Heart right ventricle (tissue), 16 donors: ENCODE data around the gene HBP1. TPM values are rescaled to one million over a fixed set of nuclear protein-coding genes. Genes with fewer than 3 reads are reported as not detected.
"Not testable (repeated sequence)": the region's sequence is repeated elsewhere in the genome, so short reads cannot be mapped to it uniquely, and the experiment has no call there.

Source experiments
- ATAC-seq, 8 donors: fragments of 200-7000 bp; cut with Tn5 transposase; one replicate each; pipeline ENCODE4 v1.9.1; 2020; ENCODE audit warnings: mild to moderate bottlenecking in 8 of 8, moderate library complexity in 8 of 8, moderate number of reproducible peaks in 1 of 8
- DNase-seq, 2 donors: peaks; one replicate each; pipeline ENCODE4 v3.0.0-alpha.2; 2020
- H3K27ac ChIP-seq, 10 donors: fragments of 200-600 bp; sonication (generic) in 2 of 10; one replicate each; pipeline versions ENCODE4 v1.5.0 to v1.8.0; 2020 to 2022; ENCODE audit warnings: mild to moderate bottlenecking in 3 of 10
- H3K27me3 ChIP-seq, 7 donors: fragments of 200-600 bp; one replicate each; pipeline ENCODE4 v1.8.0; 2021 to 2022; ENCODE audit warnings: mild to moderate bottlenecking in 2 of 7
- H3K36me3 ChIP-seq, 9 donors: fragments of 200-600 bp; sonication (generic) in 1 of 9; one replicate each; pipeline versions ENCODE4 v1.5.0 to v1.8.0; 2020 to 2022; ENCODE audit warnings: mild to moderate bottlenecking in 2 of 9
- H3K4me1 ChIP-seq, 9 donors: fragments of 200-600 bp; sonication (generic) in 1 of 9; one replicate each; pipeline versions ENCODE4 v1.5.0 to v1.8.0; 2020 to 2022; ENCODE audit warnings: mild to moderate bottlenecking in 4 of 9
- H3K4me3 ChIP-seq, 10 donors: fragments of 200-600 bp; sonication (generic) in 2 of 10; one replicate each; pipeline versions ENCODE4 v1.5.0 to v1.8.0; 2020 to 2022; ENCODE audit warnings: mild to moderate bottlenecking in 7 of 10, moderate library complexity in 2 of 10
- H3K9me3 ChIP-seq, 11 donors: fragments of 200-600 bp in 10 of 11; sonication (generic) in 2 of 11; one replicate each; pipeline versions ENCODE4 v1.5.0 to v1.8.0; 2013 to 2022; ENCODE audit warnings: mild to moderate bottlenecking in 2 of 11, control low read depth in 1 of 11, moderate library complexity in 1 of 11
- WGBS, 2 donors: extraction: QIAGEN DNeasy Blood & Tissue Kit; methylation state at CpG; one replicate each; pipeline ENCODE4 v1.1.7; 2013; ENCODE audit warnings: inconsistent platforms in 1 of 2; 5-methylcytosine and 5-hydroxymethylcytosine counted together
- intact Hi-C, 10 donors: fragments of 100-400 bp; cut with DNase I; formaldehyde crosslinking; loops; one replicate each; pipeline versions ENCODE4 v1.11.1 to v1.14.2; 2022
- polyA plus RNA-seq, 2 donors: library from polyadenylated mRNA; stranded (reverse); fragments of 200-250 nt; gene quantifications; one replicate each; pipeline ENCODE4 v1.2.3, GENCODE V29; 2013
- total RNA-seq, 10 donors: library from RNA; stranded (reverse); fragmentation: NEBNext Ultra II Directional in 3 of 10; extraction: Animal tissue kit (Norgen Biotek cat#: 25700) in 3 of 10; gene quantifications; one replicate each; pipeline versions ENCODE4 v1.2.1 to v1.2.4, GENCODE V29; 2021 to 2023
- TF ChIP-seq, protein P1 (sequence below), 9 donors: fragments of 200-600 bp; sonication (generic) in 2 of 9; IDR thresholded peaks; one replicate each; pipeline versions ENCODE4 v1.5.0 to v1.8.0; 2021 to 2022; ENCODE audit warnings: antibody characterized with exemption in 9 of 9, mild to moderate bottlenecking in 5 of 9, moderate library complexity in 1 of 9
- donor health status: Arrhythmogenic right ventricular cardiomyopathy.
- donor health status: ischemic (EF 13 %, LVEDD 7.1; RV severe dilation, severe dysfunction).
- donor health status: healthy with polysubstance abuse.
- donor health status: DM: no; HTN: yes; CAD: no.
- donor health status: DM: no; HTN: no; CAD: no.
- donor health status: ischemic (EF 25% LVEDD 6.9; RV normal size, moderate dysfunction).
- donor health status: ischemic (EF 25% LVEDD 5.7; RV mildly dilated, moderate dysfunction).
- donor health status: healthy.
- donor health status: DM: yes; HTN: yes; CAD: no.
- donor health status: Ischemic cardiomyopathy.
- donor health status: ischemic (EF 35%, LVEDD 5.7; RV mildly dilated, moderate dysfunction).
- donor health status: nonischemic (EF 11% LVEDD 7.7; RV severe dilation, severe dysfunction).
- donor health status: DM: yes; HTN: yes; CAD: no.
- donor health status: PGD.
- donor health status: ischemic (EF 29% LVEDD 5.4; RV normal size, mild dysfunction).
- donor health status: nonischemic (EF 23%, LVEDD 6.1; RV moderate dilation, normal function).

HBP1 gene
- total and polyA plus RNA-seq, 12 donors, result 21.4 to 80.3 (median 60.3) TPM

DNA sequence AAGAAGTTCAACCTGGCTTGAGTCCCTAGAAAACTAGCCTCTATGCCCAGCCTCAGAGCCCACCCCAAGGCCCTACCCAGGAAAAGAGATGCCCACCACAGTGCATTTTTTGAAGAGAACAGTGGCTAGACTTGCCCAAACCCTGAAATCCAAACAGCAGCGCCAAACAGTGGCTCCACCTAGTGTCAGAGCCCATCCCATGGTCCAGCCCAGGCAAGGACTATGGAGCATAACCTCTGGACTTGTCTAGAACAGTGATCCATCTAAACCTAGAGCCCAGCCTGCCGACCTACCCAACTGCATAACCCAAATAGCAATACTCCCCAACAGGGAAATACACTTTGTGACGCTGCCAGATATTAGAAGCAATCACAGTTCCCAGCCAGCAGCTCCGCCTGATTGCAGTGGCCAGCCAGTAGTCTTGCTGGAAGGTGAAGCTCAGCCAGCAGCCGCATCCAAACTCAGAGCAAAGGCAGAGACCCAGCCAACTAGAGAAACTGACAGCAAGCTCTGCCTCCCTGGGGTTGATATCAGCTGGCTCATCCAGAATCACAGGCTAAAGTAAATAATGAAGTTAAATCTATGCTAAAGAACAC is 44.5 kb downstream of the HBP1 start:
- Histone ChIP-seq H3K27me3 (no peaks in the 10 kb centered on the region), H3K9me3 (peaks cover 0 to 31% (median 4%) of the 10 kb centered on the region in 11 donors), H3K4me3 (no peak overlapping the region), H3K36me3 (peaks cover 0 to 23% (median 10%) of the 10 kb centered on the region in 9 donors), H3K4me1 (peaks cover 0 to 20% (median 6%) of the 10 kb centered on the region in 9 donors), H3K27ac (peak overlapping the region in 6 of 10 donors; percentile 6 to 45 (median 40))
- ATAC-seq, result peak; percentile 61 to 86 (median 74)
- WGBS, 2 donors, result 62% methylated on average over 5 of the region's 5 CpGs
- TF ChIP-seq, protein P1, sequence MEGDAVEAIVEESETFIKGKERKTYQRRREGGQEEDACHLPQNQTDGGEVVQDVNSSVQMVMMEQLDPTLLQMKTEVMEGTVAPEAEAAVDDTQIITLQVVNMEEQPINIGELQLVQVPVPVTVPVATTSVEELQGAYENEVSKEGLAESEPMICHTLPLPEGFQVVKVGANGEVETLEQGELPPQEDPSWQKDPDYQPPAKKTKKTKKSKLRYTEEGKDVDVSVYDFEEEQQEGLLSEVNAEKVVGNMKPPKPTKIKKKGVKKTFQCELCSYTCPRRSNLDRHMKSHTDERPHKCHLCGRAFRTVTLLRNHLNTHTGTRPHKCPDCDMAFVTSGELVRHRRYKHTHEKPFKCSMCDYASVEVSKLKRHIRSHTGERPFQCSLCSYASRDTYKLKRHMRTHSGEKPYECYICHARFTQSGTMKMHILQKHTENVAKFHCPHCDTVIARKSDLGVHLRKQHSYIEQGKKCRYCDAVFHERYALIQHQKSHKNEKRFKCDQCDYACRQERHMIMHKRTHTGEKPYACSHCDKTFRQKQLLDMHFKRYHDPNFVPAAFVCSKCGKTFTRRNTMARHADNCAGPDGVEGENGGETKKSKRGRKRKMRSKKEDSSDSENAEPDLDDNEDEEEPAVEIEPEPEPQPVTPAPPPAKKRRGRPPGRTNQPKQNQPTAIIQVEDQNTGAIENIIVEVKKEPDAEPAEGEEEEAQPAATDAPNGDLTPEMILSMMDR (IDR thresholded peaks at IDR 0.05), result peak in 1 of 9 donors; percentile 14
- intact Hi-C loops, result loop anchor here in 2 of 10 donors (10.0 kb wide), 2 partner anchors 72 to 252 kb away; no protein-coding TSS in a partner anchor
- DNase-seq, result peak; percentile 33 to 55

DNA sequence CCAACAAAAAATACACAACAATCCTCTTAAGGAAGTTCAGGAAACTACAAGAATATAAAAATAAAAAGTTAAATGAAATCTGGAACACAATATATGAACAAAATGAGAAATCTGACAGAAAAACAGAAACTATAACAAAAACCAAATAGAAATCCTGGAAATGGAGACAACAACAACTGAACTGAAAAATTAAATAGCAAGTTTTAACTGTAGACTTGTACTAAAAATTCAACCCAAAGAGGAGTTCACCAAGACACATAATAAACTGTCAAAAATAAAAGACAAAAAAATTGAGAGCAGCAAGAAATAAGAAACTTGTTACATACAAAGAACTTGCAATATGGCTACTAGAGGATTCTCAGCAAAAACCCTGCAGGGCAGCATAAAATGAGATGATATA is 45.1 kb downstream of the HBP1 start:
- no peak for ATAC-seq
- Histone ChIP-seq H3K27ac (peak overlapping the region in 3 of 10 donors; percentile 6 to 45 (median 45)), H3K4me3 (no peak overlapping the region), H3K4me1 (peaks cover 0 to 17% (median 3%) of the 10 kb centered on the region in 9 donors), H3K9me3 (peaks cover 0 to 31% (median 4%) of the 10 kb centered on the region in 11 donors), H3K27me3 (no peaks in the 10 kb centered on the region), H3K36me3 (peaks cover 0 to 21% (median 10%) of the 10 kb centered on the region in 9 donors)
- no peak for DNase-seq
- TF ChIP-seq, protein P1 (IDR thresholded peaks at IDR 0.05), result no peak
- intact Hi-C loops, result loop anchor here in 2 of 10 donors (10.0 kb wide), 2 partner anchors 71 to 251 kb away; no protein-coding TSS in a partner anchor

DNA sequence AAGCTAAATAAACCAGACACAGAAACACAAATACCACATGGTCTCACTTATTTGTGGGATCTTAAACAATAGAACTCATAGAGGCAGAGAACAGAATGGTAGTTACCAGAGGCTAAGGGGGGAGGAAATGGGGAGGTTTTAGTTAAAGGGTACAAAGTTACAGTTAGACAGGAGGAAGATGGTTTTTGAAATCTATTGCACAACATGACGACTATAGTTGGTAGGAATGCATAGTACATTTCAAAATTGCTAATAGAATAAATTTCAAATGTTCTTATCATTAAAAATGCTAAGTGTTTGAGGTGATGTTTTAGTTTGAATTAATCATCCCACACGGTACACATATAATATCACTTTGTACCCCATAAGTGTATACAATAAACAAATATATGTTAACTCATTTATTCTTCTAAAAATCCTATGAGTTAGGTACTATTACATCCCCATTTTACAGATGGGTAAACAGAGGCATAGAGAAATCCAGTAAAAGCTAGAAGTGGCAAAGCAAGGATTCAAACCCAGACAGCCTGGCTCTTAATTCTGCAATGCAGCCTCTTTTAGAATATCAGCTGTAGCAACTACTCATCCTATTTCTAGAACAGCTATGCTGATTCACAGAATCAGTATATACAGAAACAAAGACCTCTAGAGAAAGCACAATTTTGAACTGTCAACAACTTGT is 50.9 kb downstream of the HBP1 start:
- TF ChIP-seq, protein P1 (IDR thresholded peaks at IDR 0.05), result no peak
- Histone ChIP-seq H3K27ac (peak overlapping the region; percentile 14 to 87 (median 76)), H3K27me3 (no peaks in the 10 kb centered on the region), H3K9me3 (peaks cover 0 to 17% (median 2%) of the 10 kb centered on the region in 11 donors), H3K36me3 (peaks cover 0 to 14% (median 0%) of the 10 kb centered on the region in 9 donors), H3K4me3 (no peak overlapping the region), H3K4me1 (peaks cover 0 to 35% (median 12%) of the 10 kb centered on the region in 9 donors)
- DNase-seq, result no peak
- 89 to 90% methylated on average over 2 of the region's 2 CpGs for WGBS, 2 donors
- intact Hi-C loops, result loop anchor here in 6 of 10 donors (5.0 to 10.0 kb wide), 4 partner anchors 63 to 245 kb away; no protein-coding TSS in a partner anchor
- no peak for ATAC-seq

DNA sequence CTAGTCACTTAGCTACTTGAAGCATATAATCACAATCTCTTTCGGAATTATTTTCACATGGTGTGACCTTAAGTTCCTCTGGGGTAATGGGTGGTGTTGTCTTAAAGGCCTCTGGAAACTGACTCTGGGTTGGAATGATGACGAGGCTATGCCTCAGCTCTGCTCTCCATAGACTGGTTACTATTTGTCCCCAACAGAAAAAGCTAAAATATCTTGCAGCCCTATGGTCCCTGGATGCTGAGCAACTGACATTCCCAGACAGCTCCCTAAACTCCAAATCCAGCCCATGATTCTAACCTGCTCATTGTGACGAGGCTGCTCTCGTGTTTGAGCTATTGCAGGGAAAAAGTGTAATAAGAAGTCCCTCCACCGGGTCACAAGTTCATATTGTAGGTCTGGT is 51.6 kb downstream of the HBP1 start:
- WGBS, 2 donors, result 52 to 62% methylated on average over 5 of the region's 5 CpGs
- Histone ChIP-seq H3K4me3 (no peak overlapping the region), H3K27ac (peak overlapping the region; percentile 14 to 87 (median 76)), H3K27me3 (no peaks in the 10 kb centered on the region), H3K4me1 (peaks cover 0 to 38% (median 12%) of the 10 kb centered on the region in 9 donors), H3K9me3 (peaks cover 0 to 10% (median 0%) of the 10 kb centered on the region in 11 donors), H3K36me3 (peaks cover 0 to 21% (median 0%) of the 10 kb centered on the region in 9 donors)
- ATAC-seq, result peak; percentile 67 to 91 (median 88)
- intact Hi-C loops, result loop anchor here in 4 of 10 donors (5.0 to 10.0 kb wide), 3 partner anchors 62 to 67 kb away; no protein-coding TSS in a partner anchor
- peak in 1 of 2 donors; percentile 44 for DNase-seq
- TF ChIP-seq, protein P1 (IDR thresholded peaks at IDR 0.05), result no peak

DNA sequence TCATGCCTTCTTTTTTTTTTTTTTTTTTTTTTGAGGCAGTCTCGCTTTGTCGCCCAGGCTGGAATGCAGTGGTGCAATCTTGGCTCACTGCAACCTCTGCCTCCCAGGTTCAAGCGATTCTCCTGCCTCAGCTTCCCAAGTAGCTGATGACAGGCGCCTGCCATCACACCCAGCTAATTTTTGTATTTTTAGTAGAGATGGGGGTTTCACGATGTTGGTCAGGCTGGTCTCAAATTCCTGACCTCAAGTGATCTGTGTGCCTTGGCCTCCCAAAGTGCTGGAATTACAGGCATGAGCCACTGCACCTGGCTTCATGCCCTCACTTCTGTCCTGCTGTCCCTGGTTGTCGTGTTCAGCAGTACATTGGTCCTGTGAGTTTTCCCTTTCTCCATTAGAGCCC is 52.0 kb downstream of the HBP1 start:
- Histone ChIP-seq H3K36me3 (peaks cover 0 to 25% (median 0%) of the 10 kb centered on the region in 9 donors), H3K4me1 (peaks cover 0 to 38% (median 12%) of the 10 kb centered on the region in 9 donors), H3K27ac (peak overlapping the region; percentile 50 to 87 (median 76))
- ATAC-seq, result peak; percentile 65 to 90 (median 85)
- intact Hi-C loops, result loop anchor here in 4 of 10 donors (5.0 to 10.0 kb wide), 3 partner anchors 61 to 66 kb away; no protein-coding TSS in a partner anchor
- peak; percentile 42 to 63 for DNase-seq
- H3K4me3 ChIP-seq, H3K9me3 ChIP-seq, H3K27me3 ChIP-seq: not testable (repeated sequence)
- WGBS, 2 donors, result 55 to 71% methylated on average over 5 to 6 of the region's 6 CpGs
